NB4 (cell line): ENCODE results near the gene PSENEN.

Experiments used
- CTCF ChIP-seq: IDR thresholded peaks from one replicate; pipeline ENCODE4 v1.5.1; 2012; ENCODE audit warnings: low read depth, low read length
- MAX ChIP-seq: IDR thresholded peaks from 2 replicates; pipeline ENCODE4 v1.6.1; 2011; ENCODE audit warnings: low read depth, low read length
- POLR2A ChIP-seq: IDR thresholded peaks from 2 replicates; pipeline ENCODE4 v1.6.1; 2011; ENCODE audit warnings: mild to moderate bottlenecking; ENCODE audit not compliant: insufficient read length; ENCODE audit errors: extremely low read depth

GRCh38 chr19:35745328-35746086, at the start of gene PSENEN, which contains the start of gene U2AF1L4:
- TF ChIP-seq CTCF (no peak), MAX (no peak; the same call in 1 of the 2 replicates), POLR2A (no peak)
